Ishikawa (cell line): ENCODE data around the gene ABHD17C.

ENCODE experiments used
- CEBPB ChIP-seq: IDR thresholded peaks from 2 replicates; pipeline ENCODE4 v1.6.1; 2012
- CREB1 ChIP-seq: IDR thresholded peaks from 2 replicates; pipeline ENCODE4 v1.6.1; 2012; ENCODE audit warnings: low read depth
- EGR1 ChIP-seq: IDR thresholded peaks from 2 replicates; pipeline ENCODE4 v1.6.1; 2012
- EP300 ChIP-seq: IDR thresholded peaks from 2 replicates; pipeline ENCODE4 v1.6.1; 2012; ENCODE audit warnings: borderline replicate concordance
- FOXM1 ChIP-seq: IDR thresholded peaks from 2 replicates; pipeline ENCODE4 v1.6.1; 2012; ENCODE audit warnings: low read depth, borderline replicate concordance
- MAX ChIP-seq: IDR thresholded peaks from 2 replicates; pipeline ENCODE4 v1.6.1; 2012
- NFIC ChIP-seq: IDR thresholded peaks from 2 replicates; pipeline ENCODE4 v1.6.1; 2012
- RAD21 ChIP-seq: IDR thresholded peaks from 2 replicates; pipeline ENCODE4 v1.6.1; 2012; ENCODE audit warnings: low read depth
- REST ChIP-seq: IDR thresholded peaks from 2 replicates; pipeline ENCODE4 v1.6.1; 2012; ENCODE audit warnings: low read depth, mild to moderate bottlenecking
- TAF1 ChIP-seq: IDR thresholded peaks from 2 replicates; pipeline ENCODE4 v1.6.1; 2012; ENCODE audit warnings: low read depth, mild to moderate bottlenecking
- TCF12 ChIP-seq: IDR thresholded peaks from 2 replicates; pipeline ENCODE4 v1.6.1; 2012; ENCODE audit warnings: low read depth
- TEAD4 ChIP-seq: IDR thresholded peaks from 2 replicates; pipeline ENCODE4 v1.6.1; 2012
- USF1 ChIP-seq: IDR thresholded peaks from 2 replicates; pipeline ENCODE4 v1.6.1; 2012
- YY1 ChIP-seq: IDR thresholded peaks from 2 replicates; pipeline ENCODE4 v1.6.1; 2012; ENCODE audit warnings: low read depth
- ZBTB7A ChIP-seq: IDR thresholded peaks from 2 replicates; pipeline ENCODE4 v1.6.1; 2012; ENCODE audit warnings: low read depth

Gene ABHD17C

GRCh38 chr15:80685628-80686027 is 9.5 kb upstream of the ABHD17C start:
- TF ChIP-seq EP300 (no peak), RAD21 (no peak), CREB1 (no peak), FOXM1 (no peak), EGR1 (no peak), USF1 (no peak), CEBPB (no peak), TCF12 (no peak), REST (no peak), ZBTB7A (no peak), NFIC (no peak), YY1 (no peak)

- TF ChIP-seq CEBPB (no peak), TCF12 (no peak), TAF1 (no peak), ZBTB7A (no peak), FOXM1 (no peak), TEAD4 (no peak), RAD21 (no peak), REST (no peak), MAX (no peak), NFIC (no peak), EGR1 (no peak), USF1 (no peak), EP300 (no peak), YY1 (no peak), CREB1 (no peak)
These were observed 5.8 kb upstream of the ABHD17C start for GRCh38 chr15:80689294-80689693.

- TF ChIP-seq NFIC (no peak), YY1 (no peak), EP300 (no peak), RAD21 (no peak), USF1 (no peak), CEBPB (no peak), FOXM1 (no peak)
These were observed 5.4 kb upstream of the ABHD17C start for GRCh38 chr15:80689716-80690115.

GRCh38 chr15:80691575-80691974 is 3.5 kb upstream of the ABHD17C start:
- TF ChIP-seq CEBPB (no peak), TCF12 (no peak), USF1 (no peak), YY1 (no peak), RAD21 (no peak), FOXM1 (no peak), EP300 (no peak), EGR1 (no peak)

- no peak for TF ChIP-seq MAX
- TF ChIP-seq CREB1 = no peak
- TF ChIP-seq ZBTB7A = 0 out of 2 replicates have a peak, but pooled peaks have one; percentile 25
- TF ChIP-seq RAD21 = no peak
- TF ChIP-seq CEBPB = no peak
These were observed 1.2 kb upstream of the ABHD17C start for GRCh38 chr15:80693682-80694610.
